Measurements from ENCODE around the gene UFM1.

GRCh38 chr13:38348861-38349389, 726 bp upstream of the UFM1 start:
- no peak for TF ChIP-seq CTCF (IDR thresholded peaks at IDR 0.05; ENCODE audit: low read depth, low read length)
- no peak for TF ChIP-seq POLR2A (IDR thresholded peaks at IDR 0.05; ENCODE audit: extremely low read depth, insufficient read length)

Data from NB4 (cell line).